LHCN-M2 (cell line): ENCODE measurements around the gene NUCKS1. TPM values are rescaled to one million over a fixed set of nuclear protein-coding genes. Genes with fewer than 3 reads are reported as not detected.

Source experiments
- DNase-seq: peaks from one replicate; pipeline ENCODE4 v3.0.0-alpha.2; 2012; ENCODE audit warnings: low read depth
- polyA plus RNA-seq: library from polyadenylated mRNA; unstranded; fragments of >200 nt; gene quantifications from one replicate; pipeline ENCODE4 v1.2.1, GENCODE V29; 2012; ENCODE audit warnings: missing spikeins
- total RNA-seq: library from RNA; depleted of rRNA; stranded (reverse); fragments of >200 nt; gene quantifications from 2 replicates; pipeline ENCODE4 v1.2.3, GENCODE V29; 2014; rRNA removed

Gene NUCKS1
- total RNA-seq, result 154 and 175 TPM in 2 replicates
- 68.3 TPM for polyA plus RNA-seq

GRCh38 chr1:205750138-205751035 is at the start of gene NUCKS1:
TSS of gene NUCKS1 (minus strand) at chr1:205750182. CDS start at chr1:205749973, 209 bp downstream.
- DNase-seq, result peak; percentile 100

- DNase-seq, result no peak
Measured at GRCh38 chr1:205798577-205798976, 48.6 kb upstream of the NUCKS1 start.

GRCh38 chr1:205797168-205797567 is 47.2 kb upstream of the NUCKS1 start:
- no peak for DNase-seq

GRCh38 chr1:205794011-205794730 is 44.2 kb upstream of the NUCKS1 start:
- no peak for DNase-seq

GRCh38 chr1:205792961-205793673 is 43.1 kb upstream of the NUCKS1 start:
- DNase-seq, result peak; percentile 33

GRCh38 chr1:205792481-205792881 is 42.5 kb upstream of the NUCKS1 start:
- peak; percentile 17 for DNase-seq

GRCh38 chr1:205791568-205792180 is 41.7 kb upstream of the NUCKS1 start:
- DNase-seq, result peak; percentile 49

- DNase-seq, result no peak
Measured at GRCh38 chr1:205787287-205787916, 37.4 kb upstream of the NUCKS1 start.

GRCh38 chr1:205786601-205787000 is 36.6 kb upstream of the NUCKS1 start:
- no peak for DNase-seq

- no peak for DNase-seq
Measured at GRCh38 chr1:205785446-205785845, 35.5 kb upstream of the NUCKS1 start.

- peak; percentile 74 for DNase-seq
Measured at GRCh38 chr1:205783904-205784303, 33.9 kb upstream of the NUCKS1 start.

GRCh38 chr1:205783433-205783795 is 33.4 kb upstream of the NUCKS1 start:
- no peak for DNase-seq

GRCh38 chr1:205782627-205783432 is 32.8 kb upstream of the NUCKS1 start:
- no peak for DNase-seq

- DNase-seq, result no peak
Measured at GRCh38 chr1:205780335-205780734, 30.4 kb upstream of the NUCKS1 start.

GRCh38 chr1:205777994-205778393 is 28.0 kb upstream of the NUCKS1 start:
- no peak for DNase-seq

- DNase-seq, result peak; percentile 81
Measured at GRCh38 chr1:205775717-205776056, 25.7 kb upstream of the NUCKS1 start.

- peak; percentile 84 for DNase-seq
Measured at GRCh38 chr1:205775015-205775716, 25.2 kb upstream of the NUCKS1 start, which contains the start of gene RAB29. TSS of gene RAB29 (minus strand) at chr1:205775482. CDS start at chr1:205774956, 526 bp downstream.

GRCh38 chr1:205774198-205775014 is 24.4 kb upstream of the NUCKS1 start:
- DNase-seq, result peak; percentile 14

- no peak for DNase-seq
Measured at GRCh38 chr1:205772607-205773032, 22.6 kb upstream of the NUCKS1 start.
